ENCODE data around the gene G3BP2.
"Not testable (repeated sequence)": the region's sequence is repeated elsewhere in the genome, so short reads cannot be mapped to it uniquely, and the experiment has no call there.

G3BP2 gene

DNA sequence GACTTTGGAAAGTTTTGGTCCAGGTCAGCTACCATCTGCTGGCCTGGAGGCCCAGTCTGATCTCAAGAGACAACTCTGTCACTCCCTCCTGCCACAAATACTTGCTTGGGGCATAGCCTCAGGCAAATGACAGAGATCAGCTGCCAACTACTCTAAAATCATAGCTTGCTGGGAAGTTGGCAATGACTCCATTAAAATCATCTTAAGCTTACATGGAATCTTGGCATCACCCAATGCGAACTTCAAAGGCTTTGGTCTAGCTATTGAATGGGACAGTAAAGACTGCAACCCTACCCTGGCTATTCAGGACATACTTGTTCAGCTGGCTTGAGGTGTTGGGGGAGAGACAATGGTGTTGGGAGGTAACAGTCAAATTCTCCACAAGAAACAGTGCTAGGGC lies 44.2 kb upstream of the G3BP2 start:
- TF ChIP-seq CTCF (IDR thresholded peaks at IDR 0.05; ENCODE audit: borderline replicate concordance, extremely low read depth, low read length, poor library complexity, severe bottlenecking): no peak
- TF ChIP-seq EZH2 (IDR thresholded peaks at IDR 0.05; ENCODE audit: borderline replicate concordance, low read depth, low read length, severe bottlenecking): no peak
- no peak overlapping the region for H3K27ac ChIP-seq (ENCODE audit: low read length)
- H4K20me1 ChIP-seq (ENCODE audit: insufficient read depth, low read length): no peaks in the 10 kb centered on the region
- peaks cover 7% of the 10 kb centered on the region; the same call in 1 of the 2 replicates for H3K79me2 ChIP-seq (ENCODE audit: insufficient read depth, low read length)
- ATAC-seq (ENCODE audit: insufficient read depth, low read depth): no peak
- H3K4me2 ChIP-seq (ENCODE audit: insufficient read depth, low read length): no peak overlapping the region
- no peak overlapping the region for H3K9ac ChIP-seq (ENCODE audit: low read depth, low read length)
- no peak overlapping the region for H2AFZ ChIP-seq (ENCODE audit: low read depth, low read length)
- no peak overlapping the region for H3K4me3 ChIP-seq (ENCODE audit: low read depth in 1 of 2, low read length in 2 of 2)
- peaks cover 5% of the 10 kb centered on the region; the same call in 1 of the 2 replicates for H3K4me1 ChIP-seq (ENCODE audit: insufficient read depth, low read length)
- no peak for DNase-seq
- no peaks in the 10 kb centered on the region; the same call in 1 of the 2 replicates for H3K36me3 ChIP-seq (ENCODE audit: insufficient read depth, low read length)
- H3K9me3 ChIP-seq (ENCODE audit: insufficient read depth, low read length, severe bottlenecking): no peaks in the 10 kb centered on the region
- no peaks in the 10 kb centered on the region for H3K27me3 ChIP-seq (ENCODE audit: insufficient read depth, low read length, poor library complexity)

DNA sequence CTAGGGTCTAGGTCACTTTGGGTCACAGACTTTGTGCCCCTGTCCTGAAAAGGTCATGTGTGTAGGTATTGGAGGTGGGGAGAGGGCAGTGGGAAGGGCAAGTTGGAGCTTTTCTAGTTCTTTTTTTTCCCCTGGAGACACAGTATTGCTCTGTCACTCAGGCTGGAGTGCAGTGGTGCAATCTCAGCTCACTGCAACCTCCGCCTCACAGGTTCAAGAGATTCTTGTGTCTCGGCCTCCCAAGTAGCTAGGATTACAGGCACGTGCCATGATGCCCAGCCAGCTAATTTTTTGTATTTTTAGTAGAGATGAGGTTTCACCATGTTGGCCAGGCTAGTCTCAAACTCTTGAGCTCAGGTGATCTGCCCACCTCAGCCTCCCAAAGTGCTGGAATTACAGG lies 42.8 kb upstream of the G3BP2 start:
- H3K9me3 ChIP-seq (ENCODE audit: insufficient read depth, low read length, severe bottlenecking); ATAC-seq (ENCODE audit: insufficient read depth, low read depth); H3K79me2 ChIP-seq (ENCODE audit: insufficient read depth, low read length); H3K27me3 ChIP-seq (ENCODE audit: insufficient read depth, low read length, poor library complexity); H3K27ac ChIP-seq (ENCODE audit: low read length); H3K4me2 ChIP-seq (ENCODE audit: insufficient read depth, low read length); H2AFZ ChIP-seq (ENCODE audit: low read depth, low read length); DNase-seq; H3K36me3 ChIP-seq (ENCODE audit: insufficient read depth, low read length); H4K20me1 ChIP-seq (ENCODE audit: insufficient read depth, low read length); H3K9ac ChIP-seq (ENCODE audit: low read depth, low read length); H3K4me1 ChIP-seq (ENCODE audit: insufficient read depth, low read length); H3K4me3 ChIP-seq (ENCODE audit: low read depth in 1 of 2, low read length in 2 of 2): not testable (repeated sequence)

GRCh38 chr4:75715105-75715799 lies 42.0 kb upstream of the G3BP2 start:
- Histone ChIP-seq H3K4me3 (ENCODE audit: low read depth in 1 of 2, low read length in 2 of 2) (no peak overlapping the region), H3K4me1 (ENCODE audit: insufficient read depth, low read length) (no peaks in the 10 kb centered on the region), H3K79me2 (ENCODE audit: insufficient read depth, low read length) (no peaks in the 10 kb centered on the region), H3K27ac (ENCODE audit: low read length) (no peak overlapping the region), H2AFZ (ENCODE audit: low read depth, low read length) (no peak overlapping the region), H3K9me3 (ENCODE audit: insufficient read depth, low read length, severe bottlenecking) (no peaks in the 10 kb centered on the region), H3K27me3 (ENCODE audit: insufficient read depth, low read length, poor library complexity) (no peaks in the 10 kb centered on the region), H3K9ac (ENCODE audit: low read depth, low read length) (no peak overlapping the region), H3K4me2 (ENCODE audit: insufficient read depth, low read length) (no peak overlapping the region), H4K20me1 (ENCODE audit: insufficient read depth, low read length) (no peaks in the 10 kb centered on the region), H3K36me3 (ENCODE audit: insufficient read depth, low read length) (no peaks in the 10 kb centered on the region; the same call in 1 of the 2 replicates)
- DNase-seq (no peak), ATAC-seq (ENCODE audit: insufficient read depth, low read depth) (no peak)
- TF ChIP-seq CTCF (IDR thresholded peaks at IDR 0.05; ENCODE audit: borderline replicate concordance, extremely low read depth, low read length, poor library complexity, severe bottlenecking): no peak
- no peak for TF ChIP-seq EZH2 (IDR thresholded peaks at IDR 0.05; ENCODE audit: borderline replicate concordance, low read depth, low read length, severe bottlenecking)

DNA sequence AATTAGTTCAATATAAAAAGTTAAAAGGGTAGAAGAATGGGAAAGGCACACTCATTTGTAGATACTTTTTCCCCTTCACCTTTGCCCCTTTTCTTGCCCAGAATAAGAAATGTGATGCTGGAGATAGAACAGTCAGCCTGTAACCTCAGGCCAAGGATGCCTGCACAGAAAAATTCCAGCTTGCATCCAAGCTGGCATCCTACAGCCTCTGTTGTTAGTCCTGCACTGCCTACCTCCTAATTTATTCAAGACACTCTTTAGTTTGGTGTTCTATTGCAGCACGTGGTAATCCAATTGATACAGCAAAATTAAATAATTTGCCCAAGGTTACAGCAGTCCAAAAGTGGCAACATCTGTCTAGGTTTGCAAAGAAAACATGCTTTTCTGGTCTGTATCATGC lies 41.5 kb upstream of the G3BP2 start:
- Histone ChIP-seq H3K4me3 (ENCODE audit: low read depth in 1 of 2, low read length in 2 of 2) (no peak overlapping the region), H3K27me3 (ENCODE audit: insufficient read depth, low read length, poor library complexity) (no peaks in the 10 kb centered on the region), H3K36me3 (ENCODE audit: insufficient read depth, low read length) (no peaks in the 10 kb centered on the region; the same call in 1 of the 2 replicates), H3K4me1 (ENCODE audit: insufficient read depth, low read length) (no peaks in the 10 kb centered on the region), H2AFZ (ENCODE audit: low read depth, low read length) (no peak overlapping the region), H4K20me1 (ENCODE audit: insufficient read depth, low read length) (no peaks in the 10 kb centered on the region), H3K4me2 (ENCODE audit: insufficient read depth, low read length) (no peak overlapping the region), H3K27ac (ENCODE audit: low read length) (no peak overlapping the region), H3K9ac (ENCODE audit: low read depth, low read length) (no peak overlapping the region), H3K9me3 (ENCODE audit: insufficient read depth, low read length, severe bottlenecking) (no peaks in the 10 kb centered on the region), H3K79me2 (ENCODE audit: insufficient read depth, low read length) (no peaks in the 10 kb centered on the region)
- DNase-seq (no peak), ATAC-seq (ENCODE audit: insufficient read depth, low read depth) (no peak)
- TF ChIP-seq EZH2 (IDR thresholded peaks at IDR 0.05; ENCODE audit: borderline replicate concordance, low read depth, low read length, severe bottlenecking) (no peak), CTCF (IDR thresholded peaks at IDR 0.05; ENCODE audit: borderline replicate concordance, extremely low read depth, low read length, poor library complexity, severe bottlenecking) (no peak)

Measured in DND-41 (cell line).